K562 (cell line): ENCODE data around the gene HSD17B12. TPM values are rescaled to one million over a fixed set of nuclear protein-coding genes. Genes with fewer than 3 reads are reported as not detected.

ENCODE experiments used
- BRF1 ChIP-seq: IDR thresholded peaks from 3 replicates; pipeline ENCODE4 v1.6.1; 2011; ENCODE audit warnings: borderline replicate concordance, mild to moderate bottlenecking; ENCODE audit not compliant: insufficient read length; ENCODE audit errors: extremely low read depth
- CBX3 ChIP-seq, 2 experiments: IDR thresholded peaks; 1 replicate in 1 of 2; 2 replicates in 1 of 2; pipeline ENCODE4 v1.6.1; 2012; ENCODE audit warnings: inconsistent platforms in 2 of 2, low read length in 2 of 2, borderline replicate concordance in 1 of 2, control low read depth in 1 of 2
- FOXA1 ChIP-seq: fragments of 450-650 bp; IDR thresholded peaks from 2 replicates; pipeline ENCODE4 v1.6.1; 2016; ENCODE audit warnings: mild to moderate bottlenecking, borderline replicate concordance
- FOXA3 ChIP-seq, 2 experiments: fragments of 450-650 bp in 1 of 2; sonication (generic) in 1 of 2; formaldehyde crosslinking; IDR thresholded peaks in 1 of 2; conservative IDR thresholded peaks in 1 of 2; 2 replicates each; pipeline versions ENCODE4 v1.4.0 to v1.8.0; 2020 to 2022; ENCODE audit warnings: mild to moderate bottlenecking in 2 of 2, missing genetic modification reagents in 1 of 2
- FOXJ2 ChIP-seq: fragments of 200-800 bp; sonication (Bioruptor generic); IDR thresholded peaks from 2 replicates; pipeline ENCODE4 v1.6.1; 2016; ENCODE audit warnings: missing genetic modification characterization, missing compliant biosample characterization
- FOXJ3 ChIP-seq: sonication (generic); formaldehyde crosslinking; IDR thresholded peaks from 2 replicates; pipeline ENCODE4 v1.4.0; 2020; ENCODE audit warnings: mild to moderate bottlenecking, missing genetic modification reagents
- HNRNPK ChIP-seq: fragments of 200-400 bp; formaldehyde crosslinking; IDR thresholded peaks from one replicate; pipeline ENCODE4 v1.6.1; 2018; ENCODE audit warnings: mild to moderate bottlenecking, low read depth, low read length; ENCODE audit not compliant: poor library complexity, severe bottlenecking
- ILK ChIP-seq: fragments of 450-650 bp; IDR thresholded peaks from 2 replicates; pipeline ENCODE4 v1.6.1; 2016; ENCODE audit warnings: missing genetic modification characterization, low read depth, mild to moderate bottlenecking, missing compliant biosample characterization, moderate library complexity, borderline replicate concordance
- NFXL1 ChIP-seq: fragments of 450-650 bp; formaldehyde crosslinking; IDR thresholded peaks from 2 replicates; pipeline ENCODE4 v1.4.0; 2021; ENCODE audit warnings: mild to moderate bottlenecking
- PCBP1 ChIP-seq: fragments of 200-400 bp; formaldehyde crosslinking; IDR thresholded peaks from 2 replicates; pipeline ENCODE4 v1.6.1; 2018; ENCODE audit warnings: mild to moderate bottlenecking, low read depth, low read length; ENCODE audit not compliant: poor library complexity, severe bottlenecking
- POLR2G ChIP-seq: fragments of 200-400 bp; formaldehyde crosslinking; IDR thresholded peaks from 2 replicates; pipeline ENCODE4 v1.6.1; 2017; ENCODE audit warnings: low read depth, mild to moderate bottlenecking, antibody characterized with exemption, low read length, moderate library complexity
- RBBP5 ChIP-seq: fragments of 200-600 bp; sonication (generic); IDR thresholded peaks from 2 replicates; pipeline ENCODE4 v1.6.1; 2012; ENCODE audit warnings: borderline replicate concordance, mild to moderate bottlenecking, low read length, control low read depth, inconsistent platforms; ENCODE audit not compliant: insufficient read depth, poor library complexity, severe bottlenecking
- SMAD2 ChIP-seq: fragments of 150-350 bp; IDR thresholded peaks from 2 replicates; pipeline ENCODE4 v1.6.1; 2014; ENCODE audit warnings: low read depth, mild to moderate bottlenecking, low read length
- SMC3 ChIP-seq: conservative IDR thresholded peaks from 2 replicates; pipeline ENCODE4 v1.6.1; 2011; ENCODE audit warnings: low read depth, low read length, improper control_type of control experiment; ENCODE audit not compliant: insufficient read depth
- SREBF2 ChIP-seq: sonication (generic); formaldehyde crosslinking; IDR thresholded peaks from 2 replicates; pipeline ENCODE4 v1.4.0; 2020; ENCODE audit warnings: mild to moderate bottlenecking, missing genetic modification reagents
- TFAM ChIP-seq: fragments of 250-450 bp; sonication (Bioruptor Pico); conservative IDR thresholded peaks from 2 replicates; pipeline ENCODE4 v1.5.0; 2021; ENCODE audit warnings: mild to moderate bottlenecking, moderate library complexity
- ZKSCAN1 ChIP-seq: fragments of 150-350 bp; IDR thresholded peaks from 2 replicates; pipeline ENCODE4 v1.6.1; 2016; ENCODE audit warnings: low read depth, low read length
- ZNF699 ChIP-seq: fragments of 250-450 bp; sonication (Bioruptor Pico); IDR thresholded peaks from 2 replicates; pipeline ENCODE4 v1.8.0; 2021; ENCODE audit warnings: mild to moderate bottlenecking, moderate library complexity; ENCODE audit not compliant: insufficient replicate concordance
- polyA plus RNA-seq, 8 experiments: library from polyadenylated mRNA; depleted of rRNA in 4 of 8; stranded (reverse) in 5 of 8; unstranded in 3 of 8; fragments of >200 nt; fragmentation: Nextera tagmentation in 2 of 8; fragmentation: Illumina TruSeq in 1 of 8; extraction: Ambion mirVana in 2 of 8; extraction: Trizol in 1 of 8; gene quantifications; 2 replicates each; pipeline versions ENCODE4 v1.2.1 to v1.2.3, GENCODE V29; 2011 to 2014; ENCODE audit warnings: inconsistent platforms in 1 of 8, missing spikeins in 1 of 8
- total RNA-seq, 7 experiments: library from RNA; depleted of rRNA in 6 of 7; stranded (reverse); fragments of >200 nt in 6 of 7; fragmentation: Illumina TruSeq in 2 of 7; extraction: Trizol in 2 of 7; gene quantifications; 2 replicates each; pipeline versions ENCODE4 v1.2.1 to v1.2.3, GENCODE V29; 2011 to 2021; ENCODE audit warnings: low replicate concordance in 1 of 7
- TF ChIP-seq, protein P1 (sequence below): fragments of 450-650 bp; formaldehyde crosslinking; conservative IDR thresholded peaks from 2 replicates; pipeline ENCODE4 v1.4.0; 2022; ENCODE audit warnings: mild to moderate bottlenecking, missing genetic modification characterization
- TF ChIP-seq, protein P2 (sequence below): fragments of 450-650 bp; IDR thresholded peaks from 2 replicates; pipeline ENCODE4 v1.6.1; 2017; ENCODE audit warnings: mild to moderate bottlenecking, moderate library complexity
- TF ChIP-seq, protein P3 (sequence below): fragments of 450-650 bp; formaldehyde crosslinking; IDR thresholded peaks from 2 replicates; pipeline ENCODE4 v1.4.0; 2020; ENCODE audit warnings: mild to moderate bottlenecking
- TF ChIP-seq, protein P4 (sequence below), 2 experiments: IDR thresholded peaks in 1 of 2; conservative IDR thresholded peaks in 1 of 2; 2 replicates each; pipeline ENCODE4 v1.6.1; 2016; ENCODE audit warnings: low read depth in 2 of 2, mild to moderate bottlenecking in 1 of 2, missing compliant biosample characterization in 1 of 2, missing genetic modification characterization in 1 of 2, moderate library complexity in 1 of 2

HSD17B12 gene
- total and polyA plus RNA-seq, 9 of the 15 experiments (the other 6 are each of a cell fraction or from before 2014, with no cell fraction given), result 9.1 to 34.5 (median 23.3) TPM

DNA sequence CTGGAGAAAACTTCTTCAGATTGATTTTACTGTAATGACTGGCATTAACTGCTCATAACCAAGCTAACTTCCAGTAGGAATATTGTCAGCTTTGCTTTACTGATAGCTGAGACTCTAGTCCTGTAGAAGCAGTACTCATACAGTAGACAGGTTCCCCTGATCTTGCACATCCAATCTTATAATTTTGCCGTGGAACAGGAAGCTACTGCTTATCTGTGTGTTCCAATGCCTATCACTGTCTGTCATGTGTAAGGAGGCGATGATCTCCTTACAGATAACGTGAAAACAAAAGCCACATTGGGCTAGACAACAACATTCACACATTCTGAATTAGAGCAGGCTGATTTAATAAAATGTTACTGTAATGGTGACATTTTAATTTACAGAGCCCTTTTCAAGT, 13.2 kb downstream of the HSD17B12 start (continued):
- peak; percentile 87 for TF ChIP-seq FOXJ2 (tag)
- TF ChIP-seq, protein P1, sequence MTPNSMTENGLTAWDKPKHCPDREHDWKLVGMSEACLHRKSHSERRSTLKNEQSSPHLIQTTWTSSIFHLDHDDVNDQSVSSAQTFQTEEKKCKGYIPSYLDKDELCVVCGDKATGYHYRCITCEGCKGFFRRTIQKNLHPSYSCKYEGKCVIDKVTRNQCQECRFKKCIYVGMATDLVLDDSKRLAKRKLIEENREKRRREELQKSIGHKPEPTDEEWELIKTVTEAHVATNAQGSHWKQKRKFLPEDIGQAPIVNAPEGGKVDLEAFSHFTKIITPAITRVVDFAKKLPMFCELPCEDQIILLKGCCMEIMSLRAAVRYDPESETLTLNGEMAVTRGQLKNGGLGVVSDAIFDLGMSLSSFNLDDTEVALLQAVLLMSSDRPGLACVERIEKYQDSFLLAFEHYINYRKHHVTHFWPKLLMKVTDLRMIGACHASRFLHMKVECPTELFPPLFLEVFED (CRISPR knock-in tag), result no peak
- TF ChIP-seq ILK, result no peak
- TF ChIP-seq FOXA1, result no peak
- no peak for TF ChIP-seq TFAM (CRISPR knock-in tag)
- no peak for TF ChIP-seq SREBF2 (CRISPR knock-in tag)
- no peak for TF ChIP-seq ZNF699 (CRISPR knock-in tag)
- TF ChIP-seq, protein P2, sequence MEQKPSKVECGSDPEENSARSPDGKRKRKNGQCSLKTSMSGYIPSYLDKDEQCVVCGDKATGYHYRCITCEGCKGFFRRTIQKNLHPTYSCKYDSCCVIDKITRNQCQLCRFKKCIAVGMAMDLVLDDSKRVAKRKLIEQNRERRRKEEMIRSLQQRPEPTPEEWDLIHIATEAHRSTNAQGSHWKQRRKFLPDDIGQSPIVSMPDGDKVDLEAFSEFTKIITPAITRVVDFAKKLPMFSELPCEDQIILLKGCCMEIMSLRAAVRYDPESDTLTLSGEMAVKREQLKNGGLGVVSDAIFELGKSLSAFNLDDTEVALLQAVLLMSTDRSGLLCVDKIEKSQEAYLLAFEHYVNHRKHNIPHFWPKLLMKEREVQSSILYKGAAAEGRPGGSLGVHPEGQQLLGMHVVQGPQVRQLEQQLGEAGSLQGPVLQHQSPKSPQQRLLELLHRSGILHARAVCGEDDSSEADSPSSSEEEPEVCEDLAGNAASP, result no peak
- TF ChIP-seq ZKSCAN1, result no peak
- TF ChIP-seq PCBP1, result no peak
- no peak for TF ChIP-seq BRF1
- no peak for TF ChIP-seq HNRNPK
- TF ChIP-seq SMAD2, result no peak
- TF ChIP-seq FOXJ3 (CRISPR knock-in tag), result no peak
- no peak for TF ChIP-seq CBX3 (IDR thresholded peaks at IDR 0.05; ENCODE audit: borderline replicate concordance in 1 of 2, low read length in 2 of 2)
- no peak for TF ChIP-seq SMC3
- TF ChIP-seq, protein P3, sequence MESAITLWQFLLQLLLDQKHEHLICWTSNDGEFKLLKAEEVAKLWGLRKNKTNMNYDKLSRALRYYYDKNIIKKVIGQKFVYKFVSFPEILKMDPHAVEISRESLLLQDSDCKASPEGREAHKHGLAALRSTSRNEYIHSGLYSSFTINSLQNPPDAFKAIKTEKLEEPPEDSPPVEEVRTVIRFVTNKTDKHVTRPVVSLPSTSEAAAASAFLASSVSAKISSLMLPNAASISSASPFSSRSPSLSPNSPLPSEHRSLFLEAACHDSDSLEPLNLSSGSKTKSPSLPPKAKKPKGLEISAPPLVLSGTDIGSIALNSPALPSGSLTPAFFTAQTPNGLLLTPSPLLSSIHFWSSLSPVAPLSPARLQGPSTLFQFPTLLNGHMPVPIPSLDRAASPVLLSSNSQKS (CRISPR knock-in tag), result no peak
- TF ChIP-seq FOXA3 (CRISPR knock-in tag; conservative IDR thresholded peaks at IDR 0.05 in 1 of 2, IDR thresholded peaks at IDR 0.05 in 1 of 2), result peak in 1 of 2 experiments; percentile 35; a peak in 1 of 4 replicates
- TF ChIP-seq, protein P4, sequence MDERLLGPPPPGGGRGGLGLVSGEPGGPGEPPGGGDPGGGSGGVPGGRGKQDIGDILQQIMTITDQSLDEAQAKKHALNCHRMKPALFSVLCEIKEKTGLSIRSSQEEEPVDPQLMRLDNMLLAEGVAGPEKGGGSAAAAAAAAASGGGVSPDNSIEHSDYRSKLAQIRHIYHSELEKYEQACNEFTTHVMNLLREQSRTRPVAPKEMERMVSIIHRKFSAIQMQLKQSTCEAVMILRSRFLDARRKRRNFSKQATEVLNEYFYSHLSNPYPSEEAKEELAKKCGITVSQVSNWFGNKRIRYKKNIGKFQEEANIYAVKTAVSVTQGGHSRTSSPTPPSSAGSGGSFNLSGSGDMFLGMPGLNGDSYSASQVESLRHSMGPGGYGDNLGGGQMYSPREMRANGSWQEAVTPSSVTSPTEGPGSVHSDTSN (CRISPR knock-in tag; IDR thresholded peaks at IDR 0.05; ENCODE audit: low read depth), result 0 out of 2 replicates have a peak, but pooled peaks have one; percentile 31
- TF ChIP-seq, protein P4 (tag; conservative IDR thresholded peaks at IDR 0.05; ENCODE audit: low read depth), result peak; percentile 63
- TF ChIP-seq POLR2G, result no peak
- TF ChIP-seq RBBP5, result no peak
- no peak for TF ChIP-seq NFXL1 (CRISPR knock-in tag)
